GM18909 (cell line): ENCODE results near the gene CETN2.
"Not testable (repeated sequence)": the region's sequence is repeated elsewhere in the genome, so short reads cannot be mapped to it uniquely, and the experiment has no call there.

Source experiments
- ATAC-seq: cut with Tn5 transposase; IDR thresholded peaks from one replicate; pipeline ENCODE4 v1.9.1; 2021; ENCODE audit warnings: mild to moderate bottlenecking; ENCODE audit not compliant: unreplicated experiment, poor library complexity

Gene CETN2

DNA sequence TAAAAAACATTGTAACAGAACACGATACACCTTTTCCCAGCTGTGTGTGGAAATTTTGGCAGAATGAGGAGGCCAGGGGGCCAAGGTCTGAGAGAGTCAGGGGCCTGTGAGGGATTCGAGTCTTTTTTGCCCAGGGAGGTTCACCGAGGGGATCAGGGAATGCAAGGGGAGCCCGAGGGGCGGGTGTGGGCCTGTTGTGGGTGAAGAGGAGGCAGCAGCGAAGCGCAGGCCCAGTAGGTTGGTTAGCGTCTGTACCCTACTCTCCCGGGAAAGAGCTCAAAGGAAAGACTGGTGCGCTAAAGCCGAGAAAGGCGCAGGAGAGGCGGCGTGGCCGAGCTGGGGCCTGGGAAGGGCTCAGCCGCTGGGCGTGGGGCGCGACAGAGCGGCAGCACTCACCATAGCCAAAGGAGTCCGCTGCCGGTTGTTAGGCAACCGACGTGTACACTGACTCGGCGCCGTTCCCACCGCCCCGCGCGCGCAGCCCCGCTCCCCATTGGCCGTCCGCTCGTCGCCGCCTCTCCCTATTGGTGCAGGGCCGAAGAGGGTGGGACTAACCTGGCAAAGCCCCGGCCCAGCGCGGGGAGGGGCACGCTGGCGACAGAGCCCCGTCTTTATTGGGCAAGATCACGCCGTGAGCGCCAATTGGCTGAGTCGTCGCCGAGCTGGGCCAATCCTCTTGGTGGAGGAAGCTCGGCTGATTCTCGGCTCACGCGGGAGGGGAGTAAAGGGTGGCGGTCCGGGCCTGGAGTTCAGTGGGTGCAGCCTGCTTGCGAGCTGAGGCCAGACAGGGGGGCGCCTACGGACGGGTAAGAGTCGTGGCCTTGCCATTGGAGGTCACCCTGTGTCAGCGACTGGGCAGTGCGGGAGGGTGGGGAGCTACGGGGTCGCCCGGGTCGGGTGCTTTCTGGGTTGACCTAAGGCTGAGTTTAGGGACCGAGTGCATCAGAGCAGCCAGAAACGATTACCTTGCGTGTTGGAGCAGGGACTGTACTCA is at the start of gene CETN2, which contains the start of gene NSDHL:
Gene CETN2 (minus strand): TSS at position 446 of the 994 bp plus-strand sequence. CDS start 47 bp downstream, at position 399.
Gene NSDHL (plus strand): TSS at position 752 of the 994 bp plus-strand sequence. CDS start 15,262 bp downstream, outside the sequence.
- peak; percentile 99 for ATAC-seq

GRCh38 chrX:152878976-152879755 is 48.6 kb upstream of the CETN2 start:
- ATAC-seq: no peak

GRCh38 chrX:152876931-152877840 is 46.6 kb upstream of the CETN2 start:
- no peak for ATAC-seq

GRCh38 chrX:152873361-152873760 is 42.8 kb upstream of the CETN2 start:
- ATAC-seq: no peak

DNA sequence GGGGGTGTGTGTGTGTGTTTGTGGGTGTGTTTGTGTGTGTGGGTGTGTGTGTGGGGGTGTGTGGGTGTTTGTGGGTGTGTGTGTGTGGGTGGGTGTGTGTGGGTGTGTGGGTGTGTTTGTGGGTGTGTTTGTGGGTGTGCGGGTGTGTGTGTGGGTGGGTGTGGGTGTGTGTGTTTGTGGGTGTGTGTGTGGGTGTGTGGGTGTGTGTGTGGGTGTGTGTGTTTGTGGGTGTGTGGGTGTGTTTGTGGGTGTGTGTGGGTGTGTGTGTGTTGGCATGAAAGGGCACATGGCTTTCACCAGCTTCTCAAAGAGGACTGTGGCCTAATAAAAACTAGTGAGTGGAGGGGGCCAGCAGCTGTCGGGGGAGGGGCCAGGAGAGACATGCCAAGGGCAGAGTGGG is 42.0 kb upstream of the CETN2 start:
- ATAC-seq: no peak

GRCh38 chrX:152871260-152871659 is 40.7 kb upstream of the CETN2 start:
- ATAC-seq: no peak

DNA sequence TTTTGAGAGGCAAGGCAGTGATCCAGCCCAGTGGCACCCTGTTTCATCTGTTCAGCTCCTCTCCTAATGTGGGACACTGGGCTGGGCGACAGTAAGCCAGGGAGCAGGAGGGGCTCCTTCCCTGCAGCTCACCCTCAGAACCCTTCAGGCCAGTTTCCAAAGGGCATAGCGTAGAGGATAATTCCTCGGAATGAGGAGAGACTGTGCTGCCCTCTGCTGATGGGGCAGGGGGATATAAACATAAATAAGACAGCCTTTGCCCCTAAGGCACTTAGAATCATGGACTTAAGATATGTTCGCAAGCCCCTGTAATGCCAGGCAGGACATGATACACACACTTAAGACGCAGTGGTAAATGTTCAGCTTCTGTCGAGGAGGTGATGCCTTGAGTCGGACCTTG is 39.4 kb upstream of the CETN2 start:
- ATAC-seq: no peak

- no peak for ATAC-seq
Observed at GRCh38 chrX:152866386-152866785, 35.8 kb upstream of the CETN2 start.

GRCh38 chrX:152865232-152865920 is 34.8 kb upstream of the CETN2 start:
- ATAC-seq: no peak

GRCh38 chrX:152861826-152862225 is 31.3 kb upstream of the CETN2 start:
- ATAC-seq: no peak

GRCh38 chrX:152861116-152861515 is 30.6 kb upstream of the CETN2 start:
- no peak for ATAC-seq

GRCh38 chrX:152853986-152854385 is 23.4 kb upstream of the CETN2 start:
- no peak for ATAC-seq

DNA sequence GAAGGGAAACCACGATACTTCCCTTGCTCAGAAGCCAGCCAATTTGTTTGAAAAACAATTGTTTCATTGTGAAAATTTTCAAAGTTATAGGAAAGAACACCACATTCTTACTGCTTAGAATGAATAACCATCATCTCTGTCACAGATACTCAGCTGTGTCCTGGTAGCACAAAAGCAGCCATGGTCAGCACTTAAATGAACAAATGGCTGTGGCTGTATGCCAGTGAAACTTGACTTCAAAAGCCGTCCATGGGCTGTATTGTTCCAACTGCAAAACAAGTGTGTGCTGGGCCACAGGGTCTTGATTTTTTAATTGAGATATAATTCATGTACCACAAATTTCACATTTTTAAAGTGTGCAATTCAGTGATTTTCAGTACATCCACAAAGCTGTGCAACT is 19.9 kb upstream of the CETN2 start:
- no peak for ATAC-seq

- no peak for ATAC-seq
Observed at GRCh38 chrX:152847281-152847680, 16.7 kb upstream of the CETN2 start.

GRCh38 chrX:152845618-152846240 is 15.2 kb upstream of the CETN2 start:
- no peak for ATAC-seq

- no peak for ATAC-seq
Observed at GRCh38 chrX:152844256-152844655, 13.7 kb upstream of the CETN2 start.

- no peak for ATAC-seq
Observed at GRCh38 chrX:152843852-152844251, 13.3 kb upstream of the CETN2 start.

DNA sequence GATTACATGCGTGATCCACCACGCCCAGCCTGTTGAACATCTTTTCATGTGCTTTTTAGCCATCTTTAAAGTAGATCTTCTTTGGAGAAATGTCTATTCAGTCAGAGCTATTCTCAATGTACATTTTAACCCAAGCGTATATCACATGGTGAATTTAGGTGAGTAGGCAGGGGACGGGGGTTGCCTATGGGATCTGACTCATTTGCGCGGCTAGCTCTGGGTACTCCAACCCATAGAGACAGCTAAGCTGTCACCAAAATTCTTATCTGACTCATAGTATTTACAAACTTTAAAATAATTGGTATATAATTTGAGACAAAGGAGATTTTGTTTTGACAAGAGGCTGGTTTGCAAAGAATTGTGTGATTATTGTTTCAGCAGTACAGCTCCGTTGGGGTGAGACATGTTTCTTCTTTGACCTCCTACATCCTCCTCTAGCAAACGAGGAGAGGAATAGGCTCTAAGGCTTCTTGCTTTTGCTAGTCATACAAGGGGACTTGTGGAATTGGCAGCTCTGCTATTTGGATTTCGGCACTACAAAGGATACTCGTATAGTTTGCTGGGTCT is 12.3 kb upstream of the CETN2 start:
- ATAC-seq: no peak

- ATAC-seq: not testable (repeated sequence)
Observed at GRCh38 chrX:152835470-152835869, 4.9 kb upstream of the CETN2 start.
